ENCODE measurements around the gene PANK2.

DNA sequence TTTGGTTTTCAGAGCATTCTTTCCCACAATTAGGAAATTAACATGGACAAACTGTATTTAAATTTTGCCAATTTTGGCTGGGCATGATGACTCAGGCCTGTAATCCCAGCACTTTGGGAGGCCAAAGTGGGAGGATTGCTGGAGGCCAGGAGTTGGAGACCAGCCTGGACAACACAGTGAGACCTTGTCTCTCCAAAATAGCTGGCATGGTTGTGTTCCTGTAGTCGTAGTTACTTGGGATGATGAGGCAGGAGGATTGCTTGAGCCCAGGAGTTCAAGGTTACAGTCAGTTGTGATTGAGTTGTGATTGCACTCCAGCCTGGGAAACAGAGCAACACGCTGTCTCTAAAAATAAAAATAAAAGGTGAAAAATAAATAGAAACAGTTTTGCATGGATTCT lies 15.0 kb downstream of the PANK2 start:
- no peak for TF ChIP-seq CREB1 (IDR thresholded peaks at IDR 0.05)
- no peak for TF ChIP-seq POLR2A (IDR thresholded peaks at IDR 0.05; ENCODE audit: control extremely low read depth in 1 of 2, low read depth in 2 of 2, low read length in 2 of 2)
- TF ChIP-seq, protein P1, sequence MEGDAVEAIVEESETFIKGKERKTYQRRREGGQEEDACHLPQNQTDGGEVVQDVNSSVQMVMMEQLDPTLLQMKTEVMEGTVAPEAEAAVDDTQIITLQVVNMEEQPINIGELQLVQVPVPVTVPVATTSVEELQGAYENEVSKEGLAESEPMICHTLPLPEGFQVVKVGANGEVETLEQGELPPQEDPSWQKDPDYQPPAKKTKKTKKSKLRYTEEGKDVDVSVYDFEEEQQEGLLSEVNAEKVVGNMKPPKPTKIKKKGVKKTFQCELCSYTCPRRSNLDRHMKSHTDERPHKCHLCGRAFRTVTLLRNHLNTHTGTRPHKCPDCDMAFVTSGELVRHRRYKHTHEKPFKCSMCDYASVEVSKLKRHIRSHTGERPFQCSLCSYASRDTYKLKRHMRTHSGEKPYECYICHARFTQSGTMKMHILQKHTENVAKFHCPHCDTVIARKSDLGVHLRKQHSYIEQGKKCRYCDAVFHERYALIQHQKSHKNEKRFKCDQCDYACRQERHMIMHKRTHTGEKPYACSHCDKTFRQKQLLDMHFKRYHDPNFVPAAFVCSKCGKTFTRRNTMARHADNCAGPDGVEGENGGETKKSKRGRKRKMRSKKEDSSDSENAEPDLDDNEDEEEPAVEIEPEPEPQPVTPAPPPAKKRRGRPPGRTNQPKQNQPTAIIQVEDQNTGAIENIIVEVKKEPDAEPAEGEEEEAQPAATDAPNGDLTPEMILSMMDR (IDR thresholded peaks at IDR 0.05; ENCODE audit: control extremely low read depth in 1 of 3, insufficient read depth in 1 of 3, low read depth in 1 of 3, low read length in 3 of 3) = no peak
- TF ChIP-seq TCF12 (IDR thresholded peaks at IDR 0.05; ENCODE audit: low read depth, low read length) = no peak
- no peak for TF ChIP-seq PHF8 (conservative IDR thresholded peaks at IDR 0.05; ENCODE audit: low read depth, low read length)
- TF ChIP-seq SIN3A (conservative IDR thresholded peaks at IDR 0.05 in 1 of 2, IDR thresholded peaks at IDR 0.05 in 1 of 2; ENCODE audit: low read depth in 1 of 2, low read length in 2 of 2) = no peak
- TF ChIP-seq, protein P2, sequence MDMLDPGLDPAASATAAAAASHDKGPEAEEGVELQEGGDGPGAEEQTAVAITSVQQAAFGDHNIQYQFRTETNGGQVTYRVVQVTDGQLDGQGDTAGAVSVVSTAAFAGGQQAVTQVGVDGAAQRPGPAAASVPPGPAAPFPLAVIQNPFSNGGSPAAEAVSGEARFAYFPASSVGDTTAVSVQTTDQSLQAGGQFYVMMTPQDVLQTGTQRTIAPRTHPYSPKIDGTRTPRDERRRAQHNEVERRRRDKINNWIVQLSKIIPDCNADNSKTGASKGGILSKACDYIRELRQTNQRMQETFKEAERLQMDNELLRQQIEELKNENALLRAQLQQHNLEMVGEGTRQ (IDR thresholded peaks at IDR 0.05; ENCODE audit: low read length) = no peak
- no peak for TF ChIP-seq EZH2 (IDR thresholded peaks at IDR 0.05; ENCODE audit: low read depth, low read length, severe bottlenecking)
- TF ChIP-seq RFX5 (IDR thresholded peaks at IDR 0.05; ENCODE audit: borderline replicate concordance, low read depth, low read length) = no peak
- no peak for TF ChIP-seq JUN (IDR thresholded peaks at IDR 0.05; ENCODE audit: low read depth, low read length)
- TF ChIP-seq, protein P3, sequence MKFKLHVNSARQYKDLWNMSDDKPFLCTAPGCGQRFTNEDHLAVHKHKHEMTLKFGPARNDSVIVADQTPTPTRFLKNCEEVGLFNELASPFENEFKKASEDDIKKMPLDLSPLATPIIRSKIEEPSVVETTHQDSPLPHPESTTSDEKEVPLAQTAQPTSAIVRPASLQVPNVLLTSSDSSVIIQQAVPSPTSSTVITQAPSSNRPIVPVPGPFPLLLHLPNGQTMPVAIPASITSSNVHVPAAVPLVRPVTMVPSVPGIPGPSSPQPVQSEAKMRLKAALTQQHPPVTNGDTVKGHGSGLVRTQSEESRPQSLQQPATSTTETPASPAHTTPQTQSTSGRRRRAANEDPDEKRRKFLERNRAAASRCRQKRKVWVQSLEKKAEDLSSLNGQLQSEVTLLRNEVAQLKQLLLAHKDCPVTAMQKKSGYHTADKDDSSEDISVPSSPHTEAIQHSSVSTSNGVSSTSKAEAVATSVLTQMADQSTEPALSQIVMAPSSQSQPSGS (IDR thresholded peaks at IDR 0.05; ENCODE audit: low read length) = no peak
- no peak for TF ChIP-seq SRF (IDR thresholded peaks at IDR 0.05; ENCODE audit: low read depth, low read length)
- no peak for TF ChIP-seq YY1 (IDR thresholded peaks at IDR 0.05; ENCODE audit: low read depth, low read length)
- no peak for TF ChIP-seq RAD21 (IDR thresholded peaks at IDR 0.05 in 1 of 2, conservative IDR thresholded peaks at IDR 0.05 in 1 of 2; ENCODE audit: low read depth in 2 of 2, low read length in 2 of 2)
